ENCODE data around the gene AP5M1.
"Not testable (repeated sequence)": the region's sequence is repeated elsewhere in the genome, so short reads cannot be mapped to it uniquely, and the experiment has no call there.

AP5M1 gene, protein sequence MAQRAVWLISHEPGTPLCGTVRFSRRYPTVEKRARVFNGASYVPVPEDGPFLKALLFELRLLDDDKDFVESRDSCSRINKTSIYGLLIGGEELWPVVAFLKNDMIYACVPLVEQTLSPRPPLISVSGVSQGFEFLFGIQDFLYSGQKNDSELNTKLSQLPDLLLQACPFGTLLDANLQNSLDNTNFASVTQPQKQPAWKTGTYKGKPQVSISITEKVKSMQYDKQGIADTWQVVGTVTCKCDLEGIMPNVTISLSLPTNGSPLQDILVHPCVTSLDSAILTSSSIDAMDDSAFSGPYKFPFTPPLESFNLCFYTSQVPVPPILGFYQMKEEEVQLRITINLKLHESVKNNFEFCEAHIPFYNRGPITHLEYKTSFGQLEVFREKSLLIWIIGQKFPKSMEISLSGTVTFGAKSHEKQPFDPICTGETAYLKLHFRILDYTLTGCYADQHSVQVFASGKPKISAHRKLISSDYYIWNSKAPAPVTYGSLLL

DNA sequence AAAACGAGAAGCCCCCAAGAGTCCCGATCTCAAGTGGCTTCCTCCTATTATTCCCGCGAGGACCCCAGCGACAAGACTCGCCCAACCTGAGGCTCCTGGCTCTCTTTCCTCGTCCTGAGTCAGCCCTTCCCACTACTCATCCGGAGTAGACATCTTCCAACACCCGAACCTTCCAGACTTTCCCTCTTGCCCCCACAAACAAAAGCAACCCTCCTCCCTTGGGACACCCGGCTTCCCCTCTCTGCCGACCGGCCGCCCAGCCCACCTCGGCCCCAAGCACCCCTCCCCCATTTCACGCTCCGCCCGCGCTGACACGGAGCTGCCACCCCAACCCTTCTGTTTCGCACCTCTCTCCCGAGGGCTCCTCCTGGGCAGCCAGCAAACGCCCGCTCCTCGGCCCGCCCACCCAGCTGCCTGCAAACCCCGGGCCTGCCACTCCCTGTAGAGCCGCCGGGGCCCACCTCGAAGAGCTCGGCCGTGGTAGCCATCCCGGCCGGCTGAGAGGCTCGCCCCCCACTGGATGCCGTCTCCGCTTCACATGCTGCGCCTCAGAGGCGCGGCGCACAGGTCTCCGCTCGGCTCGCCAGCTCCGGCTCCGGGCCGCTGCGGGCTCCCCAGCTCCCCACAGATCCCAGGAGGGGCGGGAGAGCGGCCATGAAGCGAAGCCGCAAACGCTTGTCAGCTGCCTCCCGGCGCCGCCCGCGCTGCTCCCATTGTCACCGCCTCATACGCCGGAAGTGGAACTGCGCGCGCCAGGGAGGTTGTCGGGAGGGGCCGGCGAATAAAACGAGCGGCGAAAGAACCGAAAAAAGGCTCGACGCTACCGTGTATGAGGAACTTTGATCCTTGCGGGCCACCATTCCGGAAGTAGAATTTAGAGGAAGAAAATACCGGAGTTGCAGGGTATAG lies at the start of gene AP5M1, which contains the start of gene EXOC5:
TSS of gene AP5M1 (plus strand) at position 811 of the 909 bp plus-strand sequence. CDS start 344 bp downstream, outside the sequence.
TSS of gene EXOC5 (minus strand) at position 745 of the 909 bp plus-strand sequence. CDS start at position 488, 257 bp downstream.
- peak; percentile 89 for DNase-seq (ENCODE audit: extremely low spot score)
- CTCF ChIA-PET, result interaction anchor here (1.1 to 2.7 kb wide), 4 partner anchors 11 to 25 kb away, joined by 3 to 10 read pairs (median 6); no protein-coding TSS in a partner anchor
- TF ChIP-seq, protein P1, sequence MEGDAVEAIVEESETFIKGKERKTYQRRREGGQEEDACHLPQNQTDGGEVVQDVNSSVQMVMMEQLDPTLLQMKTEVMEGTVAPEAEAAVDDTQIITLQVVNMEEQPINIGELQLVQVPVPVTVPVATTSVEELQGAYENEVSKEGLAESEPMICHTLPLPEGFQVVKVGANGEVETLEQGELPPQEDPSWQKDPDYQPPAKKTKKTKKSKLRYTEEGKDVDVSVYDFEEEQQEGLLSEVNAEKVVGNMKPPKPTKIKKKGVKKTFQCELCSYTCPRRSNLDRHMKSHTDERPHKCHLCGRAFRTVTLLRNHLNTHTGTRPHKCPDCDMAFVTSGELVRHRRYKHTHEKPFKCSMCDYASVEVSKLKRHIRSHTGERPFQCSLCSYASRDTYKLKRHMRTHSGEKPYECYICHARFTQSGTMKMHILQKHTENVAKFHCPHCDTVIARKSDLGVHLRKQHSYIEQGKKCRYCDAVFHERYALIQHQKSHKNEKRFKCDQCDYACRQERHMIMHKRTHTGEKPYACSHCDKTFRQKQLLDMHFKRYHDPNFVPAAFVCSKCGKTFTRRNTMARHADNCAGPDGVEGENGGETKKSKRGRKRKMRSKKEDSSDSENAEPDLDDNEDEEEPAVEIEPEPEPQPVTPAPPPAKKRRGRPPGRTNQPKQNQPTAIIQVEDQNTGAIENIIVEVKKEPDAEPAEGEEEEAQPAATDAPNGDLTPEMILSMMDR (IDR thresholded peaks at IDR 0.05; ENCODE audit: control extremely low read depth, extremely low read depth, low read depth, missing control alignments), result no peak
- POLR2A ChIA-PET, result interaction anchor here (0.6 to 1.0 kb wide), 2 partner anchors 10 to 409 kb away, joined by 3 read pairs; no protein-coding TSS in a partner anchor

DNA sequence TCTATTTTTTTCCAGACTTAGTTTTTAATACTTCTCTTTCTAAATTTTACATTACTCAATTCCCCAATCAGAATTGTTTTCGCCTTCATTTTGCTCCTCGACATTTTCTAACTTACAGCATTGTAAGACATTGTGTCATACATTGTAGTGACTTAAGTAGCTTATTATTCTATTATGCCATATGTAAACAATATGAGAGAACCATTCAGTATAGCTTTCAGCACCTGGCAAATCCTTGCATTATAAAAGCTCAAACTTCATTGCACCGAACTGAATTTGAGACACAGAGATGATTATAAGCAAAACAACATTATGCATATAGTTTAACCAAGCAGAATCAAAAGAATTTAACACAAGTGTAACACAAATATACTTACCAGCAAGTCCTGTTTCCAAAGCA lies 46.8 kb upstream of the AP5M1 start:
- DNase-seq (ENCODE audit: extremely low spot score), result no peak
- CTCF ChIA-PET, result interaction anchor here (1.7 kb wide), 1 partner anchor 13 kb away, joined by 4 read pairs; no protein-coding TSS in a partner anchor
- TF ChIP-seq, protein P1 (IDR thresholded peaks at IDR 0.05; ENCODE audit: control extremely low read depth, extremely low read depth, low read depth, missing control alignments), result no peak
- POLR2A ChIA-PET, result no interaction called here

DNA sequence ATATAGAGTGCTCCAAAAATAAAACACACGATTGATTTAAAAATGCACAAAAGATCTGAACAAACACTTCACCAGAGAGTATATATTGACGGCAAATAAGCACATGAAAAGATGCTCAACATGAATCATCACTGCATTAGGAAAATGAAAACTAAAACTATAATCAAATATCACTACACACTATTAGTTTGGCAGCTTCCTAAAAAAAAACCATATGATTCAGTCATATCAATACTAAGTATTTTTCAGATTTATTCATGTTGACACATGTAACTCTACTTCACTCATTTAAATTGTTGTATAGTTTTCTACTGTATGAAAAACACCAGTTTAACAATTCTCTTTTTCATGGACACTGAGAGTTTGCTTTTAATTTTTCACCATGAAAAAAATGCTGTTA lies 41.7 kb upstream of the AP5M1 start:
- no peak for DNase-seq (ENCODE audit: extremely low spot score)
- CTCF ChIA-PET, result no interaction called here

DNA sequence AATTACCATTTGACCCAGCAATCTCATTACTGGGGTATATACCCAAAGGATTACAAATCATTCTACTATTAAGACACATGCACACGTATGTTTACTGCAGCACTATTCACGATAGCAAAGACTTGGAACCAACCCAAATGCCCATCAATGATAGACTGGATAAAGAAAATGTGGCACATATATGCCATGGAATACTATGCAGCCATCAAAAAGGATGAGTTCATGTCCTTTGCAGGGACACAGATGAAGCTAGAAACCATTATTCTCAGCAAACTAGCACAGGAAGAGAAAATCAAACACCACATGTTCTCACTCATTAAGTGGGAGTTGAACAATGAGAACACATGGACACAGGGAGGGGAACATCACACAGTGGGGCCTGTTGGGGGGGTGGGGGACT lies 40.5 kb upstream of the AP5M1 start:
- DNase-seq (ENCODE audit: extremely low spot score); POLR2A ChIA-PET: not testable (repeated sequence)
- CTCF ChIA-PET, result interaction anchor here (1.4 kb wide), 1 partner anchor 15 kb away, joined by 4 read pairs; no protein-coding TSS in a partner anchor

More for the DNA sequence above, 41.7 kb upstream of the AP5M1 start:
- TF ChIP-seq, protein P1 (IDR thresholded peaks at IDR 0.05; ENCODE audit: control extremely low read depth, extremely low read depth, low read depth, missing control alignments), result no peak
- POLR2A ChIA-PET, result no interaction called here

DNA sequence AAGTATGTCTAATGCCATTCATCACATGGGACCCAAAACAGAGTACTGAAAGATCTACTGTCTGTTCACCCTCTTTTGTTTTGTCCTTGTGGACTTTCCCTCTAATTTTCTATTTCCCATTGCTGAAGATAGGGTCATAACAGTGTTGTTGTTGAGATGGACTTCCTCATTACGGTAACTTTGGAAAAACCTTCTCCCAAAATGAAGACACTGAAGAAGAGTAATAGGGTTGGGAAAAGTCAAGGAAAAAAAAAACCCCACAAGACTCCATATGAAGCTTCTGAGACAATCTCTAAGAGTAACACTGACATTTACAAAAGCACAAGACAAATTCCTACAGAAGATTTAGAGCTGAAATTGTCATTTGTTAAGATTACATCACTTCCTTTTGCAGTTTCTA lies 36.8 kb upstream of the AP5M1 start:
- ChIA-PET CTCF (no interaction called here), POLR2A (no interaction called here)
- no peak for DNase-seq (ENCODE audit: extremely low spot score)
- TF ChIP-seq, protein P1 (IDR thresholded peaks at IDR 0.05; ENCODE audit: control extremely low read depth, extremely low read depth, low read depth, missing control alignments), result no peak

DNA sequence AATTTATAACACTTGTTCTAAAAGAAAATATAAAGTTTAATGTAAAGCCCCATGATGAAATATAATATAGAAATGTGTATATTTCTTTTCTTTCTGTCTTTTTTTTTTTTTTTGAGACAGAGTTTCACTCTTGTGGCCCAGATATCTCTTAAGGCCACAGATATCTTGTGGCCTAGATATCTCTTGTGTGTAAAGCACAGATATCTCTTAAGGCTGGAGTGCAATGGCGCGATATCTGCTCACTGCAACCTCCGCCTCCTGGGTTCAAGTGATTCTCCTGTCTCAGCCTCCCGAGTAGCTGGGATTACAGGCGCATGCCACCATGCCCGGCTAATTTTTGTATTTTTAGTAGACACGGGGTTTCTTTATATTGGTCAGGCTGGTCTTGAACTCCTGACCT lies 28.7 kb upstream of the AP5M1 start:
- DNase-seq (ENCODE audit: extremely low spot score); POLR2A ChIA-PET: not testable (repeated sequence)
- CTCF ChIA-PET, result interaction anchor here (1.6 kb wide), 1 partner anchor 15 kb away, joined by 3 read pairs; no protein-coding TSS in a partner anchor

DNA sequence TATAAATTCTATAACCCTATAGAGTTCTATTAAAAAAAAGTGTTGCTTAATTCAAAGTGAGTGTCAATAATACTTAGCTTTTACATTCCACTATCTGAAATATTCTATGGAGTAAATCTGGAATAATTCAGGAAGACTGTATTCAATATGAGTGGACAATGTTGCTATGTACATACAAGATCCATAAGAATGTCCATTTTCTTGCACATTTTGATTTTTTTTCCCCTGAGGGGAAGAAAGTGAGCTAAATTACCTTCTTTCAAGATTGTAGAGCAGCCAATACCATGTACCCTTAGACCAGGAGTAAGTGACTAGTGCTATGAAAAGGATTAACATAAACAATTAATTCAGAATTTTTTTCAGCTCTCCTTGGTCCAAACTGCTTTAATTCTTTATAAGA lies 25.5 kb upstream of the AP5M1 start:
- POLR2A ChIA-PET, result no interaction called here
- TF ChIP-seq, protein P1 (IDR thresholded peaks at IDR 0.05; ENCODE audit: control extremely low read depth, extremely low read depth, low read depth, missing control alignments), result no peak
- CTCF ChIA-PET, result interaction anchor here (0.8 to 3.5 kb wide), 5 partner anchors 8 to 25 kb away, joined by 3 to 10 read pairs (median 4); partner anchors contain the start of genes AP5M1 and EXOC5
- DNase-seq (ENCODE audit: extremely low spot score), result no peak
